ENCODE data around the gene PCYT1A. TPM values are rescaled to one million over a fixed set of nuclear protein-coding genes. Genes with fewer than 3 reads are reported as not detected.

The PCYT1A gene
- total and polyA plus RNA-seq, 4 donors, result 21.2 to 67.4 (median 42.7) TPM

- no peaks in the 10 kb centered on the region for H3K9me3 ChIP-seq (ENCODE audit: control insufficient read depth in 4 of 4, insufficient read depth in 3 of 4, low read length in 3 of 4)
- no peak for DNase-seq
- WGBS, 2 donors, result 96 to 100% methylated on average over 12 of the region's 12 CpGs
- H3K36me3 ChIP-seq (ENCODE audit: control insufficient read depth in 4 of 4, insufficient read depth in 4 of 4, low read length in 4 of 4), result peaks cover 4 to 12% (median 7%) of the 10 kb centered on the region in 4 donors
- no peak overlapping the region for H3K27ac ChIP-seq (ENCODE audit: low read depth in 1 of 2, low read length in 1 of 2)
- no peak for ATAC-seq (ENCODE audit: insufficient read depth, low FRiP score)
- peaks cover 0 to 6% (median 0%) of the 10 kb centered on the region in 5 donors for H3K4me1 ChIP-seq (ENCODE audit: control insufficient read depth in 5 of 5, insufficient read depth in 5 of 5, low read length in 5 of 5)
- H3K4me3 ChIP-seq, result no peak overlapping the region
- TF ChIP-seq, protein P1, sequence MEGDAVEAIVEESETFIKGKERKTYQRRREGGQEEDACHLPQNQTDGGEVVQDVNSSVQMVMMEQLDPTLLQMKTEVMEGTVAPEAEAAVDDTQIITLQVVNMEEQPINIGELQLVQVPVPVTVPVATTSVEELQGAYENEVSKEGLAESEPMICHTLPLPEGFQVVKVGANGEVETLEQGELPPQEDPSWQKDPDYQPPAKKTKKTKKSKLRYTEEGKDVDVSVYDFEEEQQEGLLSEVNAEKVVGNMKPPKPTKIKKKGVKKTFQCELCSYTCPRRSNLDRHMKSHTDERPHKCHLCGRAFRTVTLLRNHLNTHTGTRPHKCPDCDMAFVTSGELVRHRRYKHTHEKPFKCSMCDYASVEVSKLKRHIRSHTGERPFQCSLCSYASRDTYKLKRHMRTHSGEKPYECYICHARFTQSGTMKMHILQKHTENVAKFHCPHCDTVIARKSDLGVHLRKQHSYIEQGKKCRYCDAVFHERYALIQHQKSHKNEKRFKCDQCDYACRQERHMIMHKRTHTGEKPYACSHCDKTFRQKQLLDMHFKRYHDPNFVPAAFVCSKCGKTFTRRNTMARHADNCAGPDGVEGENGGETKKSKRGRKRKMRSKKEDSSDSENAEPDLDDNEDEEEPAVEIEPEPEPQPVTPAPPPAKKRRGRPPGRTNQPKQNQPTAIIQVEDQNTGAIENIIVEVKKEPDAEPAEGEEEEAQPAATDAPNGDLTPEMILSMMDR (IDR thresholded peaks at IDR 0.05; ENCODE audit: control extremely low read depth, extremely low read depth), result no peak
- no peaks in the 10 kb centered on the region for H3K27me3 ChIP-seq (ENCODE audit: control insufficient read depth in 3 of 3, insufficient read depth in 3 of 3, low read length in 2 of 3)
- H3K9ac ChIP-seq (ENCODE audit: insufficient read depth in 1 of 2, low read length in 2 of 2), result no peak overlapping the region
Observed at GRCh38 chr3:196273655-196274054, 13.9 kb downstream of the PCYT1A start.

DNA sequence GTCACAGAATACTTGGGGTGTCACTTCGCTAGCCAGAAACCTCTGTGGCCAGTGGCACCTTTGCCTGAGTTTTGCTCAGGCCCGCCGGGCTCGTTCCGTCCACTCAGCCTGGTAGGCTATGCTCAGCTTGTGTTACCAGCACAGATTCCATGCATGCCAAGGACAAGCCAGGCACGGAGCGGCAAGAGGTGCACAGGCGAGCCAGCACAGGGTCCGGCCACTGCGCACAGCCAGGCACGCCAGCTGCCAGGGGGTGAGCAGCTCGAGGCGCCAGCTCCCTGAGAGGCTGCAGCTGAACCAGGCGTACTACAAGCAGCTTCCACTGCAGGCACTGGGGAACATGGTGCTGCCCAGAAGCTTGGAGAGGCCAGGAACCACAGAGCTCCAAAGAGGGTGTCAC, 14.7 kb downstream of the PCYT1A start:
- TF ChIP-seq, protein P1 (IDR thresholded peaks at IDR 0.05; ENCODE audit: control extremely low read depth, extremely low read depth), result no peak
- no peak overlapping the region for H3K9ac ChIP-seq (ENCODE audit: insufficient read depth in 1 of 2, low read length in 2 of 2)

GRCh38 chr3:196270499-196270898, 17.0 kb downstream of the PCYT1A start:
- DNase-seq, result no peak
- H3K9me3 ChIP-seq (ENCODE audit: control insufficient read depth in 4 of 4, insufficient read depth in 3 of 4, low read length in 3 of 4), result no peaks in the 10 kb centered on the region
- no peak for ATAC-seq (ENCODE audit: insufficient read depth, low FRiP score)
- H3K9ac ChIP-seq (ENCODE audit: insufficient read depth in 1 of 2, low read length in 2 of 2), result no peak overlapping the region
- H3K4me1 ChIP-seq (ENCODE audit: control insufficient read depth in 5 of 5, insufficient read depth in 5 of 5, low read length in 5 of 5), result peaks cover 0 to 2% (median 0%) of the 10 kb centered on the region in 5 donors
- 97 to 98% methylated on average over 5 of the region's 5 CpGs for WGBS, 2 donors
- no peaks in the 10 kb centered on the region for H3K27me3 ChIP-seq (ENCODE audit: control insufficient read depth in 3 of 3, insufficient read depth in 3 of 3, low read length in 2 of 3)
- peaks cover 4 to 17% (median 8%) of the 10 kb centered on the region in 4 donors for H3K36me3 ChIP-seq (ENCODE audit: control insufficient read depth in 4 of 4, insufficient read depth in 4 of 4, low read length in 4 of 4)
- H3K27ac ChIP-seq (ENCODE audit: low read depth in 1 of 2, low read length in 1 of 2), result no peak overlapping the region
- H3K4me3 ChIP-seq, result no peak overlapping the region
- TF ChIP-seq, protein P1 (IDR thresholded peaks at IDR 0.05; ENCODE audit: control extremely low read depth, extremely low read depth), result no peak

More for the DNA sequence above, 14.7 kb downstream of the PCYT1A start:
- H3K9me3 ChIP-seq (ENCODE audit: control insufficient read depth in 4 of 4, insufficient read depth in 3 of 4, low read length in 3 of 4), result no peaks in the 10 kb centered on the region
- DNase-seq (no peak), ATAC-seq (ENCODE audit: insufficient read depth, low FRiP score) (no peak)
- H3K27me3 ChIP-seq (ENCODE audit: control insufficient read depth in 3 of 3, insufficient read depth in 3 of 3, low read length in 2 of 3), result no peaks in the 10 kb centered on the region
- H3K4me1 ChIP-seq (ENCODE audit: control insufficient read depth in 5 of 5, insufficient read depth in 5 of 5, low read length in 5 of 5), result peaks cover 0 to 2% (median 0%) of the 10 kb centered on the region in 5 donors
- H3K27ac ChIP-seq (ENCODE audit: low read depth in 1 of 2, low read length in 1 of 2), result no peak overlapping the region
- peaks cover 4 to 12% (median 7%) of the 10 kb centered on the region in 4 donors for H3K36me3 ChIP-seq (ENCODE audit: control insufficient read depth in 4 of 4, insufficient read depth in 4 of 4, low read length in 4 of 4)
- no peak overlapping the region for H3K4me3 ChIP-seq
- WGBS, 2 donors, result 97 to 98% methylated on average over 14 of the region's 14 CpGs

Data from lung (tissue), 12 donors.